Activated T-cell treated with anti-CD3 and anti-CD28 coated beads for 4 hours (primary cell): ENCODE data around the gene TBX1.
"Not testable (repeated sequence)": the region's sequence is repeated elsewhere in the genome, so short reads cannot be mapped to it uniquely, and the experiment has no call there.

ENCODE experiments used
- DNase-seq: peaks from one replicate; pipeline ENCODE4 v3.0.0-alpha.2; 2020

The TBX1 gene

DNA sequence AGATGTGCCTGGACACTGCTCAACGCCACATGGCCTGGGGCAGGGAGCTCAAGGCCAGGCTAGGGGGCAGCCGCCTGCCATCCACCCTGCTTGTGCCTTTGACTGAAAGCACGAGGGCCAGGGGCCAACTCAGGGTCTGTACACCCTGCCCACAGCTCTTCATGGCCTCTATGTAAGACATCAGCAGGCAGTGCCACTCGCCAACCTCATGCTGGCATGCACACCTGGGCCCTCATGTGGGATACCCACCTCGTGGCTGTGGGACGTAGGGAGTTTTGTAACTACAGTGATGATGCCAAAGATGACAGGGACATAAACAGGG, 25.6 kb downstream of the TBX1 start:
- DNase-seq, result no peak

DNA sequence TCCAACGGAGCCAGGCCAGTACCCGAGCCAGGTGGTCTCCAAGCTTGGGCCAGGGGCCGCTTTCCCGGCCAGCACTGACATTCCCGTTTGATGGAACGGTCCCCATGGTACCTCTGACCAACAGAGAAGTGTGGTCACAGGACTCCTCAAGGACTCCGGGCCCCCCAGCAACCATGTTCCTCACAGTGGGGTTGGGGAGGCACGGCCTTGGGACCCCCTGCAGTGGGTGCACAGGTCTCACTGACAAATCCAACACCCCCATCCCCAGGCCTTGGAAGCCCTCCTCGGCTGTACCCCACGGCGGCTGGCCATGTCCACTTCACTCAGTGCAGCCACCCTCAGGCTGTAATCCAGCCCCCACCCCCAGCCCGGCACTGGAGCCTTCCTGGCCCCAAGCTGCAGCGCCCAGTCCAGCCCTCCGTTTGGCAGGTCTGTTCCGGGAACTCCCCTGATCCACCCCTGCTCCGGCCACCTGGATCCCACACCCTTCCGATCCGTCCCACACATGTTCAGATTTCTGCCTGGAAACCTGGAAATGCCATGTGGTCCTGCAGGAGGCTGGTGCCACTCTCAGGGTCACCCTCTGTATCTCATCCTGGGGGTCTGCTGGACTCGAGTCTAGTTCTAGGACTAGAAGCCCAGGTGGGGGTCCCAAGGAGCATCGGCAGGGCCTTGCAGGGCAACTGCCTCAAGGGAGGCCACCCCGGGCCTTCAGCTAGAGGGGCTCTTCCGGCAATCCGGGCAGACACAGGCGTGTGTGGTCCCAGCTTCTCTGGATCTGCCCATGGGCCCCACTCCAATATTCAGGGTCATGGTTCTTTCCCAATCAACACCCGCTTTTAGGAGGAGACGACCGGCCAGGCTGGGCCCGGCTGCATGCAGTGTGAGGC, 26.6 kb downstream of the TBX1 start:
- no peak for DNase-seq

DNA sequence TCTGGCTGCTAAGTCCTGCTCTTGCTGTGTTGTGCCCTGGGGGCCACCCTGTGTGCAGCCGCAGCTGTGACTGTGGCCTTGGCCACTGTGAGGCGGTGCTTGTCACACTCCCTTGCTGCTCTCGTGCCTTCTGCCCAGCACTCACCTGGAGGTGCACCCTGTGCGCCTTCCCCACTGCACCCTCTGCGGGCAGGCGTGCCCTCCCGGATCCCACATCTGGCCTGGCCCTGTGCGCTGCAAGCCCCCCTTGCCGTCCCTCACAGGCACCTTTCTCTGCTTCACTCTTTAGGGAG, 27.2 kb downstream of the TBX1 start:
- DNase-seq, result no peak

DNA sequence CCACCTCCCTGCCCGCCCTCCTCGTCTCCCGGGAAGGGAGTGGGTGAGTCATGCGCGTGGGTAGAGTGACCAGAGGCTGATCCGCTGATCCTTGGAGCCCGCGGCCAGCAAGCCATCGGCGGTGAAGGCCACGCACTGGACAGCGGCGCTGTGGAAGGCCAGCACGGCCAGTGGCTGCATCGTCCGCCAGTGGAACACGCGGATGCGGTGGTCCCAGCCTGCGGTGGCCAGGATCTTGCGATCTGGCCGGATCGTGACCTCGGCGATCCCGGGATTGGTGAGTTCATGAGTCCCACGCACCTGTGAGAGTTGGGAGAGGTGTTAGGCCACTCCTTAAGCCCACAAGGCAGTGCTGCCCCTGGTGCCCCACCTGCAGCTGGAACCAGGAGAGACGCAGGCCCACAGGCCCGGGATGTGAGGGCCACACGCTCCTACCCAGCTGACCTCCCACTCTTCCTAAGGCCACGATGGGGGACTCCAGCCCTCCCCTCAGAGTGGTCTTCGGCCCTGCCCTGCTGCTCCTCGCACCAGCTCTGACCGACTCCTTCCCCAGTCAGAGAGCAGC, 28.2 kb downstream of the TBX1 start:
- DNase-seq, result no peak

DNA sequence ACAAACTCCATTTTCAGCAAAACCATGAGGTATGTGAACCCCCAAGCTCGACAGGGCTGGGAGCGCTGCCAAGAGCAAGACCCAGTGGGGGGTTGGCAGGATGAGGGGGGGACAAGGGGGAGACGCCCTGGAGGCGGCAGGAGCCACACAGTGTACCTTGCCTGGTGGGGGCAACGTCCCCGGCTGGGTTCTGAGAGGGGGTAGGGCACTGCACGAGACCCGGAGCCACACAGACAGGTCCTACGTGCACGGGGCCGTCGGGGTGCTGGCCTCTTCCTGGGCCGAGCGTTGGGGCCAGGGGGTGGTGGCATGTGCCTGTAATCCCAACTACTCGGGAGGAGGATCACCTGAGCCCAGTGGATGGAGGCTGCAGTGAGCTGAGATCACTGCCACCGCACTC, 28.8 kb downstream of the TBX1 start:
- DNase-seq, result no peak

DNA sequence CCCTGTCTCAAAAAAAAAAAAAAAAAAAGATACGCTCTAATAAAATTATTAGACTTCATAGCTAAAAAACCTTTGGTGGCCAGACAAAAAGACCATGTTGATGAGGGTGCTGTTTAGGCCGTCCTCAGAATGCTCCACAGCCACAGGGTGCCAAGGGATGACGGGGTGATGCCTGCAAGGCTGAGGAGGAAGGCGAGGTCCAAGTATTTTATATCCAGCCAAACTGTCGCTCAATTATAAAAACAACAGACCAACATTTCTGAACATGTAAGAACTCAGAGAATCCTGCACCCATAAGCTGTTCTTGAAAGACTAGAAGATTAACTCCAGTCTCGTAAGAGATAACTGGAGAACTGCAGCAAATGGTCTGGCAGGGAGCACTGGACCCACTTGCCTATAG, 29.2 kb downstream of the TBX1 start:
- DNase-seq, result no peak

DNA sequence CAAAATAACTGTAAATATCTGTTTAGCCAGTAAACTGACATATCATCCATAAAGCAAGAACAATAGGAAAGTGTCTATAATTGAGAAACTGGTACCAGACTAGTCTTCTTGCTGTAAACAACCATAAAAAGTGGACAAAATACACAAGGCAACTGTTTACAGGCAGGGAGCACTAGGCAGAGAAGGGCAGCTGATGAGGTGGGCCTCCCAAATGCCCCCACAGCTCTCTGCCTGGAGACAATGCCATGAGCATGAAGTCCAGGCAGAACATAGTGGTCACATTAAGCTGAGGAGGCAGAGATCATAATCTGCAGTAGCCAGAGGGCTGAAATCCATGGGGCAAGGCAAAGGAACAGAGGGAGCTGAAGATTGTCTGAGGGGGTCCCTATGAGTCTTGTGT, 30.7 kb downstream of the TBX1 start:
- no peak for DNase-seq

DNA sequence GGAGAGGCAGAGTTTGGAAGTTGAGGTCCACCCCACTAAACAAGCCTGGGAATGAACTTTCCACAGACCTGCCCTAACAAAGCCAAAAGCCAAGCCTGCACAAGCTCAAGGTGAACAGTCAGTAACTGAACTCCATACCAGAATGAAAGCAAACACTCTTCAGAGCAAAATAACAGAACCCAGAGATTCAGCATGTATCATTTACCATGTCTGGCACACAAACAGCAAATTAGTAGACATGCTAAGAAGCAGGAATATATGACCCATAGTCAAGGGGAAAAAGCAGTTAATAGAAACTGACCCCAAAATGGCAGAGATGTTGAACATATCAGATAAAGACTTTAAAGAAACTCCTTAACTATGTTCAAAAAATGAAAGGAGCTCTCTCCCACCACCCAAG, 31.3 kb downstream of the TBX1 start:
- DNase-seq, result no peak

DNA sequence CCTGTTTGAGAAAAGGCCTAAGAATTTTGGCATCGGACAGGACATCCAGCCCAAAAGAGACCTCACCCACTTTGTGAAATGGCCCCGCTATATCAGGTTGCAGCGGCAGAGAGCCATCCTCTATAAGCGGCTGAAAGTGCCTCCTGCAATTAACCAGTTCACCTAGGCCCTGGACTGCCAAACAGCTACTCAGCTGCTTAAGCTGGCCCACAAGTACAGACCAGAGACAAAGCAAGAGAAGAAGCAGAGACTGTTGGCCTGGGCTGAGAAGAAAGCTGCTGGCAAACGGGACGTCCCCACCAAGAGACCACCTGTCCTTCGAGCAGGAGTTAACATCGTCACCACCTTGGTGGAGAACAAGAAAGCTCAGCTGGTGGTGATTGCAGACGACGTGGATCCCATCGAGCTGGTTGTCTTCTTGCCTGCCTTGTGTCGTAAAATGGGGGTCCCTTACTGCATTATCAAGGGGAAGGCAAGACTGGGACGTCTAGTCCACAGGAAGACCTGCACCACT, 31.9 kb downstream of the TBX1 start:
- not testable (repeated sequence) for DNase-seq

DNA sequence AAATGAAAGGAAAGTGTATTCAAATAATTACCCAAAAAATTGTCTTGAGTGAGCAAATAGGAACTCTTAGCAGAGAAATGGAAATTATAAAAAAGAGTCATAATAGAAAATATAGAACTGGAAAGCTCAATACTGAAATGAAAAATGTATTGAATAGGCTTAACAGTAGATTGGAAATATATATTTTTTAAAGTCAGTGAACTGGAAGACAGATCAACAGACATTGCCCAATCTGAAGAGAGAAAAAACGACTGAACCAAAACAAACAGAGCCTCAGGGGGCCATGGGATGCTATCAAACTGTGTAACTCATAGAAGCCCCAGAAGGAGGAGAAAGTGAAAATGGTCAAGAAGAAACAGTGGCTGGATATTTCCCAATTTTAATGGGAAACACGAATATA, 32.6 kb downstream of the TBX1 start:
- DNase-seq, result no peak

DNA sequence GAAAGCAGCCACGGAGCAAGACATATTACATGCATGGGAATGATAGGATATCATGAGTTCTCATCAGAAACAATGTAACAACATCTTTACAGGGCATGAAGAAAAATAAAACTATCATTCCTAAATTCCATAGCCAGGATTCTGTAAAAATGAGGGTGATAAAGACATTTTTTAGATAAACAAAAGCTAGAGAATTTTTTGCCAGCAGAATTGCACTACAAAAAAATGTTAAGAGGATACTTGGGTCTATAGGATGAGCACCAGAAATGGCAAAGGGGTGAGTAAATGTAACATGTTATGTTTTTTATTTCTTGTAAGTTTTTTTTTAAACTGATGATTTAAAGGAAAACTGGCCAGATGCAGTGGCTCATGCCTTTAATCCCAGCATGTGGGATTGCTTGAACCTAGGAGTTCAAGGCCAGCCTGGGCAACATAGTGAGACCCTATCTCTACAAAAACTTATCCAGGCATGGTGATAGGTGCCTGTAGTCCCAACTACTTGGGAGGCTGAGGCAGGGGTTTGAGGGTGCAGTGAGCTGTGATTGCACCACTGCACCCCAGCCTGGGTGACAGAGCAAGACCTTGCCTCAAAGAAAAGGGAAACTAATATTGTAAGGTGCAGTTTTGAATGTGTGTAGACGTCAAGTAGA, 33.2 kb downstream of the TBX1 start:
- DNase-seq, result no peak

DNA sequence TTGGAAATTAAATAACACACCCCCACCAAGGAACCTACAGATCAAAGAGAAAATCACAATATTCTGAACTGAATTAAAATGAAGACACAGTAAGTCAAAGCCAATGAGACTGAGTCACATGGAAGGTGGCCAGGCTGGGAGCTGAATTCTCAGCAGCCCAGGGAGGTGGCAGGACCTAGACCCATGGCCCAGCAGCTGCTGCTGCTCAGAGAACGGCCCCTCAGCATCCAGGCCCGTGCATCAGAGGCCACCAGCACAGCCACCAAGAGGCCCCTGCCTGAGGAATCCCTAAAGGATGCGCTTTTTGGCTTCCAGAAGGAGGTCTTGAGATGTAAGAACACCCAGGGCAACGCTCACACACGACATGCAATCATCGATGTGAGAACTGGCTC, 35.0 kb downstream of the TBX1 start:
- no peak for DNase-seq

DNA sequence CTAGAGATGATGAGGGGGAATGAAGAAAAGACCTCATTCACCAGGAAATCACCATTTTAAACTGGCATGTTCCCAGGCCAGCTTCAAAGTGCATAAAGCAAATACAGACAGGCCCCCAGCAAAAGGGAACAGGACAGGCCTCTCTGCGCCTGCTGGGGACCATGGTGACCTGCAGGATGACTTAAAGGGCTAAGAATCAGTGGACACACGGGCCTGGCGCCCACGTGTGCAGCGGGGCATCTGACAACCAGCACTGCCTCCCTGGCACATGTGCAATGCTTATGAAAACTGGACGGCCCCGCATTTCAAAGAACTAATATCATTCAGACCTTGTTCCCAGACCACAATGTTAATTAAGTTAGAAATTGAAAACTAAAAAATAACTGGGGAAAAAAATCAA, 35.6 kb downstream of the TBX1 start:
- DNase-seq, result no peak

DNA sequence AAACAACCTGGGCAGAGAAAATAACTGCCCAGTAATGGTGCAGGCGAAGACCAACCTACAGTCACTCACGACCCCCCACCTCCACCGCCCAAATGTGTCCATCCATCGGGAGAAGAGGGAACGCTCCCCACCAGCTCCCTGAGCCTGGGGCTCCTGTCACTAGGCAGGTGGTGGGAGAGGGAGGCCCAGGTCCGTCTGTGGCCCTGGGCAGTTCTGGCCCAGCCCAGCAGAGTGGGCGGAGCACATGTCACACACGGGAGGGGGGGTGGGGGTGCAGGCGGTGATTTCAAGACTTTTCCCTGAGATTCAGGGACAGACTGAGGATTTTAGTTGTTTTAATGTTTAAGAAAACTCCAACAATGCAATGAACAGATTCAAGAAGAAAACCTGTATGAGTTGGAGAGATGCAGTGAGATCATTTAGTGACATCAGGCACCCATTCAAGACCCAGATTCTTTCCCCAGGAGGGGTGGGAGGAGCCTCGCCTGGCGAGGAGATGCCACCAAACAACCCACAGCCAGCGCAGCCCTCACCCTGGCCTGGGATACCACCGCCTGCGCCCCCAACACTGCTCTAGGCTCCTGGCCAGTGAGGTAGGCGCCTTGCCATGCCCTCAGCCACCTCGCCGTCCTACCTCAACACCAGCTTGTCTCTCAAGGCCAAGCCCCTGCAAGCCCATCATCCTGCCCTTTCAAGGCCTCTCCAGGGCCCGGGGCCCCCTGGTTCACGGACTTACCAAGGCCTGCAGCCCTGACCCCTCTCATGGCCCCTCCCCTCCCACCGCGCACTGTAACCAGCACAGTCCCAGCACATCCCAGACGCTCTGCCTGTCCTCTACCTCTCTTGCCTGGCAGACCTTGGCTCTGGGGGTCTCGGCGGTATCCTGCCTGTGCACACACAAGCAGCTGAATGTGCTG, 36.8 kb downstream of the TBX1 start:
- no peak for DNase-seq

DNA sequence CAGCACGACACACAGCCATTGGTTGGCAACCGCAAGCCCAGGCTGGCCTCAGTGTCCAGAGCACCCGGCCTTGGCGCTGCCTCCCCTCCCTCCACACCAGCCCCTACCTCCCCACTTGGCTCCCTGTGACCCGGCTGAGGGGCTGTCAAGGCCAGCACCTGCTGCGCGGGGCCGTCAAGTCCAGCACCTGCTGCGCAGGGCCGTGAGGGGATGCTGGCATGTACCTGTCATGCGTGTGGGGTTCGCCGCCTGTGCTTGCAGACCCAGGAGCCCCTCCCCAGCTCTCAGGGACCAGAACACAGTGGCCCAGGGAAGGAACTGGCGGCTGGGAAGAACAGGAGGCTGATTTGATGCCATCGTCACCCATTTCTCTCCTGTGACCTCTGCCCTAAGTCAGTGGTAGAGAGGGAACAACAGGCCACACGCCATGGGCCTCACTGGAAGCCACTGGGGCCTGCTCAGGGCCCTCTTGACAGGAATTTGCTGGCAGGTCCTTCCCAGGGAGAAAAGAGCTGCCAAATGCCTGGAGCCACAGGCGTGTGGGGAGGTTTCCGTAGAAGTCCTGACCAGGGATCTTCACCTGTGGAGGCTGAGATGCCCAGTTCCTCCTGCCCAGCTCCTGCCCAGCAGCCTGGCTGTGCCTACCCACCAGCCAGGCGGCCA, 37.6 kb downstream of the TBX1 start:
- DNase-seq, result no peak

DNA sequence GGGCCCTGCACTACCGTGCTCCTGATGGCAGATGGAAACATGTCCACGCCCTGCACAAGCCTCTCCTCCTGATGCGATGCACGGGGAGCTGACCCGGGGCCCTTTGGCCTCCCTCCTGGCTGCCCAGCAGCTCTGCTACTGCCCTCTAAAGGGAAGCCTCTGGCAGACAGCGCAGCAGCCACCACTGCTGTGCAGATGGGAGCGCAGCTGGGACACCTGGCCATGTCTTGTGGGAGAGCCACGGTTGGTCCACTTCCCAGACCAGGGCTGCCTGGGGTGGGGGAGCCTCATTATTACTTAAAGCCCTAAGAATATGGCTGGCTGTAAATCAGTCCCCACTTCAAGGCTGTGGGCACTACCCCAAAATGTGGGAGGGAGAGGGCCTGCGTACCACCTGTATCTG, 38.3 kb downstream of the TBX1 start:
- no peak for DNase-seq

DNA sequence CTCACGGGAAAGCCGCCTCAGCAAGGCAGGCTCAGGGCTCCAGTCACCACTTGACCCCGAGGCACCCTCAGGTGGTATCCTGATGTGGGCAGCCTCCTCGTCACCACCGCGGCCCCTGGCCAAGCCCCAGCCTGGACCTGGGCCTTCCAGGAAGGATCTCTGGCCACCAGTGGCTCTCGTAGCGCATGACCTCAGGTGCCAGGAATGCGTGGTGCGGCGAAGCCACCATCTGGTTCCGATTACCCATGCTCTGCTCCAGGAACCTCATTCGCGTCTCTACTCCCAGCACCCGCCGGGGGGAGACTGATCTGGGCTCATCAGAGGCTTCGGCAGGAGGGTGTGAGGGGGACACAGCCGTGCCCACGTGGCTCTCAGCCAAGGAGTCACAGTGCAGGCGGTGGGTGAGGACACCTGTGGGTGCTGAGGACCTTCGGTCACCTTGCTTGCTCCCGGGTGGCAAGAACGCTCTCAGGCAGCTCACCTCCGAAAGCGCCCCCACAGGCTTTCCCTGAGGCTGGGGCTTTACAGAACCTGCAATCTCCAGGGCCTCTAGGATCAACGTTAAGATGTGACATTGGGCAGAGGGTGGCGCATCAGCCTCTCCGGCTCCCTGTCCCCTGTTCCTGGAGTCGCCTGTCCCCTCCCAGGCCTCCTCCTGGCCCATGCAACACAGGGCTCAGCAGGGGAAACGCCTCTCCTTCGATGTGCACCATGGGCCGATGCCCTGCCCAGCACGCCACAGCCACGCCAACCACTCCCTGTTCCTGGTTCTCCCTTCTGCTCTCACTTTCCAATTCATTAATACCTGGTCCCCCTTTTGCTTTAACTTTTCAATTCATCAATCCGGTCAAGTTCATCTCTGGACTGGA, 39.0 kb downstream of the TBX1 start:
- DNase-seq, result no peak

DNA sequence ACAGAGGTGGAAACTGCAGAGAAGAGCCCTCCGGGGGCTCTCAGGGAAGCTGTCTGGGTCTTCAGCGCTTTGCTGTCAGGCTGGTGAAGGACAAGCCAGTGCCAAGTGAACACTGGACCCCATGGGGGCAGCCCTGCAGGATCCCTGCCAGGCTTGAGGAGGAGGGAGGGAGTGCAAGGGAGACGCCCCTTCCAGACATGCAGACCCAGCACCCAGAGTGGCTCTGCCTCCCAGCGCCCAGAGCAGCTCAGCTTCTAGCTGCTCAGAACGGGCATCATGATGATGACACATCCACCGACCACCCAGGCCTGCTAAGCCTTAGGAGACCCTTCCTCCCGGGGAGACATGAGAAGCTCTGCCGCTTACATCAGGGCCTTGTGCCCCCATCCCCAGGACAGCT, 39.7 kb downstream of the TBX1 start:
- DNase-seq, result no peak

DNA sequence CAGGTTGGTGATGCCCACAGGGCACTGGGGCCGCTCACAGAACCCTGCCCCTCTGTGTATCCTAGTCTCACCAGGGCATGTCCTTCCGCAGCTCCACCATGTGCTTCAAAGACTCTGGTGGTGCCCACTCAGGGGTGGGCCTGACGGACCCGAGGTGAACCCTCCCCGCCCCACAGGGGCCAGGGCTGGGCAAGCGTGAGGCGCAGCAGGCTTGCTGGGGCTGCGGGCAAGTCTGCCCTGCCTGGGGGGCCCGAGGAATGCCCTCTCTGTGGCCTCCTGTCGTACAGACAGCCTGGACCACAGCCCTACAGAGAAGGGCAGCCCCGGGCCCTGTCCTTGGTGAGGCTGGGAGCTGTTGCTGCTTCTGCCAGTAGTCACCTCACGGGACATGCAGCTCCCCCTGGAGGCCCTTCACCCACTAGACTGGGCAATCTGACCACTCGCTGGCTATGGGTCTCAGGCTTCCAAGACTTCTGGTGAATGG, 40.2 kb downstream of the TBX1 start:
- DNase-seq, result no peak

DNA sequence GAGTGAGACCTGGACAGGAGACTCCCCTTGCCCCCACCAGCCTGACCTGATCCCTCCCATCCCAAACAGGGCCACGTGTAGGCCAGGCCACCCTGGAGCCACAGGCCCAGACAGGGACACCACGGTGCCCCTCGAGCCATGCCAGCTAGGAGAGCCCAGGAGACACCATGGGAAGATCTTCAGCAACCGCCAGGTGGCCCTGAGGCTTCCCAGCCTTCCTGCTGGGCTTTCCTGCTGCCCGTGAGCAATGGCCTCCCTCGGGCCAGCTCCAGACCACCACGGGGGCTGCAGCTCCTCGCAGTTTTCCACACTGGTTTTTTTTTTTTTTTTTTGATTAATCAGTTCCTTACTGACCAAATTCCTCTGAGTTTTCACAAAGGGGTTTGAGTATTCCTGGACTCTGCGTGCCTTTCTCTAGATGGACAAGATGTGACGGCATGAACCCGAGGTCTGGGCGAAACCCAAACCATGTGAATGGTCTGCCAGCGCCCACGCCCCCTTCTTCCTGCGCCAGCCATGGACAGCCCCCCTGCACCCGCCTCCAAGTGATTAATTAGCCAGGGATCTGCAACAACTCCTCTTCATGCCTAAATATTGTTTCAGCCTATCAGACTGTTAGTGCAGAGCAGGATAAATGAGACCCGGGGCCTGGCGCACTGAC, 40.9 kb downstream of the TBX1 start:
- DNase-seq, result no peak
